Choroid plexus epithelial cell (primary cell): Measurements from ENCODE around the gene MUC4.
"Not testable (repeated sequence)": the region's sequence is repeated elsewhere in the genome, so short reads cannot be mapped to it uniquely, and the experiment has no call there.

Experiments
- DNase-seq: peaks from one replicate; pipeline ENCODE4 v3.0.0-alpha.2; 2010; ENCODE audit warnings: low read depth
- H3K4me3 ChIP-seq: 2 replicates; pipeline ENCODE4 v1.5.1; 2011; ENCODE audit warnings: low read depth, mild to moderate bottlenecking, control low read depth, low read length, moderate library complexity
- TF ChIP-seq, protein P1 (sequence below): conservative IDR thresholded peaks from 2 replicates; pipeline ENCODE4 v1.5.1; 2011; ENCODE audit warnings: low read depth, mild to moderate bottlenecking, control low read depth, inconsistent platforms, low read length, moderate library complexity

Gene MUC4

DNA sequence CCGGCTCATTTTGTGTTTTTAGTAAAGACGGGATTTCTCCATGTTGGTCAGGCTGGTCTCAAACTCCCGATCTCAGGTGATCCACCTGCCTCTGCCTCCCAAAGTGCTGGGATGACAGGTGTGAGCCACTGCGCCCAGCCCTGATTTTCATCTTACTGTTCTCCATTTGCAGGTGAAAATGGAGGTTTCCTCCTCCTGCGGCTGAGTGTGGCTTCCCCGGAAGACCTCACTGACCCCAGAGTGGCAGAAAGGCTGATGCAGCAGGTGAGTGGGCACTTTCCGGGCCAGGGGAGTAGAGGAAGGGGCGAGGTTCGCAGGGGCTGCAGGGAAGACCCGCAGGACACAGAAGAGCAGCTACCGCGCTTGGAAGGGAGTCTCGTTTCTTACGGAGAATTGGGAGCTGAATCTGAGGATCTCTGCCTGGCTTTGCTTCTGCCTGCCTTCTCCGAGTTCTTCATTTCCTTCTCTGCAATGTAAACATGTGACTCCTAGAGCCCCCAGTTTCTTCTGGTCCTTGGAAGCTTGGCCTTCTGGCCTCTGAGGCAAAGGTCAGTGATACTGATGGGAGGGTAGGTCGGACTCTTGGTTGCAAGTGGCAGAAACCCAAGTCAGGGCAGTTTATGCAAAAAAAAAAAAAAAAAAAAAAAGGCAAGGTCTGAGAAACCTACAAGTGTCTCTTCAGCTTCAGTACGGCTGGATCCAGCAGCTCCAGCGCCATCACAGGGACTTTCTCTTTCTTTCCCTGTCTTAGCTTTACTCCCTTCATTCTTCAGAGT, 82.1 kb downstream of the MUC4 start:
- TF ChIP-seq, protein P1, sequence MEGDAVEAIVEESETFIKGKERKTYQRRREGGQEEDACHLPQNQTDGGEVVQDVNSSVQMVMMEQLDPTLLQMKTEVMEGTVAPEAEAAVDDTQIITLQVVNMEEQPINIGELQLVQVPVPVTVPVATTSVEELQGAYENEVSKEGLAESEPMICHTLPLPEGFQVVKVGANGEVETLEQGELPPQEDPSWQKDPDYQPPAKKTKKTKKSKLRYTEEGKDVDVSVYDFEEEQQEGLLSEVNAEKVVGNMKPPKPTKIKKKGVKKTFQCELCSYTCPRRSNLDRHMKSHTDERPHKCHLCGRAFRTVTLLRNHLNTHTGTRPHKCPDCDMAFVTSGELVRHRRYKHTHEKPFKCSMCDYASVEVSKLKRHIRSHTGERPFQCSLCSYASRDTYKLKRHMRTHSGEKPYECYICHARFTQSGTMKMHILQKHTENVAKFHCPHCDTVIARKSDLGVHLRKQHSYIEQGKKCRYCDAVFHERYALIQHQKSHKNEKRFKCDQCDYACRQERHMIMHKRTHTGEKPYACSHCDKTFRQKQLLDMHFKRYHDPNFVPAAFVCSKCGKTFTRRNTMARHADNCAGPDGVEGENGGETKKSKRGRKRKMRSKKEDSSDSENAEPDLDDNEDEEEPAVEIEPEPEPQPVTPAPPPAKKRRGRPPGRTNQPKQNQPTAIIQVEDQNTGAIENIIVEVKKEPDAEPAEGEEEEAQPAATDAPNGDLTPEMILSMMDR, result no peak

GRCh38 chr3:195728789-195729188, 82.9 kb downstream of the MUC4 start:
- DNase-seq, H3K4me3 ChIP-seq: not testable (repeated sequence)

More for the DNA sequence above, 82.1 kb downstream of the MUC4 start:
- no peak for DNase-seq
- no peak overlapping the region for H3K4me3 ChIP-seq

- TF ChIP-seq, protein P1, result no peak
- no peak overlapping the region for H3K4me3 ChIP-seq
These were observed 84.0 kb downstream of the MUC4 start for GRCh38 chr3:195727606-195728195.

GRCh38 chr3:195725916-195726740, 85.6 kb downstream of the MUC4 start:
- not testable (repeated sequence) for H3K4me3 ChIP-seq, DNase-seq

More at GRCh38 chr3:195727606-195728195, 84.0 kb downstream of the MUC4 start:
- no peak for DNase-seq

- not testable (repeated sequence) for DNase-seq, H3K4me3 ChIP-seq
These were observed 87.4 kb downstream of the MUC4 start for GRCh38 chr3:195724363-195724762.

GRCh38 chr3:195722996-195723345, 88.8 kb downstream of the MUC4 start:
- H3K4me3 ChIP-seq, DNase-seq: not testable (repeated sequence)

DNA sequence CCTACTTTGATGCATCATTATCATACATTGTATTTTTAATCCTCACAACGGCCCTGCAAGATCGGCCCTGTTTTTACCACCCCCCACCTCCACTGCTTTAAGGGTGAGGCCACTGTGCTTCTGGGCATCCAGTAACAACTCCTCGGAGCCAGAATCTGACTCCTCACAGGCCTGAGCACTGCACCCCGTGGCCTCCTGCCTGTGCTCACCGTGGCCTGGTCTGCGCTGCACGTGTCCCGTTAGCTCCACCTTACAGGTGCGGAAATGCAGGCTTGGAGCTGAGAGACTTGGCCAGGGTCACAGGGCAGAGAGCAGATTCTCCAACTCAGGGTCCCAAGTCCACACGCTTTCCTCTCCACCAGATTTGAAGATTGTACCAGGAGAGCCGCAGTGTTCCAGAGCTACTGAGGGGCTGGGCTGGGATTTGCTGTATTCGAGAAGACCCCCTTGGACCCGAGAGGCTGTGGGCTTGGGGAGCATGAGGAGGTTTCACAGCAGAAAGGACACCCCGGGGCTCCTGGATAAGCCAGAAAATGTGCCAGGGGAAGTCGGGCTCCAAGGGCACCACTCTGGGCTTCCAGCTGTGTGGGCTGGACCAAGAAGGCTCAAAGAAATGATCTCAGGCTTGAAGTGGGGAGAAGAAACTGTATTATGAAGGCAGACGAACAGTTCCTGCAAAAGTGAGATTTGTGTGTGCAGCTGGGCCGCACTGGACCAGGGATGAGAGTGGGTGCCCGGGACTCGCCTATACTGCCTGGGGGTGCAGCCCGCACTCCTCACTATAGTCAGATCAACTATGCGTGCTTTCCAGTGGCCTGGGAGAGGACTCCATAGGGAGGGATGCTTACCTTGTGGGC, 89.4 kb downstream of the MUC4 start:
- not testable (repeated sequence) for H3K4me3 ChIP-seq, DNase-seq

- not testable (repeated sequence) for DNase-seq, H3K4me3 ChIP-seq
These were observed 90.8 kb downstream of the MUC4 start, which contains the start of gene MUC20 for GRCh38 chr3:195720831-195721506. Gene MUC20 (plus strand): TSS chr3:195720978. CDS start chr3:195721008, 30 bp downstream.

- H3K4me3 ChIP-seq, DNase-seq: not testable (repeated sequence)
These were observed 92.0 kb downstream of the MUC4 start for GRCh38 chr3:195719514-195720254.
